ENCODE results near the gene OR51G1. TPM values are rescaled to one million over a fixed set of nuclear protein-coding genes. Genes with fewer than 3 reads are reported as not detected.

OR51G1 gene
- total RNA-seq, 2 donors from 2014 or later: not detected

- H3K9ac ChIP-seq (ENCODE audit: extremely low read depth, low read length, poor library complexity, severe bottlenecking): no peak overlapping the region
- Mint-ChIP-seq H3K36me3 (ENCODE audit: low read depth) (no peaks in the 10 kb centered on the region), H3K27ac (no peak overlapping the region), H3K4me1 (no peaks in the 10 kb centered on the region), H3K4me3 (no peak overlapping the region), H3K27me3 (ENCODE audit: insufficient read depth) (no peaks in the 10 kb centered on the region), H3K9me3 (no peaks in the 10 kb centered on the region)
- H3K4me3 ChIP-seq (ENCODE audit: low read length): no peak overlapping the region
- TF ChIP-seq CTCF (conservative IDR thresholded peaks at IDR 0.05): no peak
- no peak for DNase-seq
- no peak overlapping the region for H3K27ac ChIP-seq (ENCODE audit: low read depth, low read length)
- 94 to 95% methylated on average over 3 to 5 of the region's 5 CpGs for WGBS, 2 experiments (ENCODE audit: insufficient coverage in 1 of 2, insufficient read length in 1 of 2)
- H3K4me1 ChIP-seq (ENCODE audit: control insufficient read depth, insufficient read depth, low read length): no peaks in the 10 kb centered on the region
- no peaks in the 10 kb centered on the region for H3K27me3 ChIP-seq (ENCODE audit: control insufficient read depth, insufficient read depth, low read length, poor library complexity, severe bottlenecking)
- H3K9me3 ChIP-seq (ENCODE audit: control insufficient read depth, low read length): no peaks in the 10 kb centered on the region
- H3K36me3 ChIP-seq (ENCODE audit: control insufficient read depth, insufficient read depth, low read length): no peaks in the 10 kb centered on the region
Measured at GRCh38 chr11:4882543-4882942, 41.6 kb downstream of the OR51G1 start.

GRCh38 chr11:4881860-4882500 lies 42.2 kb downstream of the OR51G1 start, which contains the start of gene OR51T1:
Gene OR51T1 (plus strand): TSS chr11:4881900. CDS start chr11:4881900, 0 bp downstream.
- Mint-ChIP-seq H3K27ac (no peak within 1 kb of the TSS), H3K4me3 (no peak within 1 kb of the TSS), H3K4me1 (no peaks in the 10 kb centered on the region), H3K9me3 (no peaks in the 10 kb centered on the region), H3K27me3 (ENCODE audit: insufficient read depth) (no peaks in the 10 kb centered on the region), H3K36me3 (ENCODE audit: low read depth) (no peaks in the 10 kb centered on the region)
- DNase-seq: no peak
- H3K27me3 ChIP-seq (ENCODE audit: control insufficient read depth, insufficient read depth, low read length, poor library complexity, severe bottlenecking): no peaks in the 10 kb centered on the region
- no peak within 1 kb of the TSS for H3K4me3 ChIP-seq (ENCODE audit: low read length)
- WGBS, 2 experiments (ENCODE audit: insufficient coverage in 1 of 2, insufficient read length in 1 of 2): 87 to 91% methylated on average over 8 of the region's 8 CpGs
- no peaks in the 10 kb centered on the region for H3K4me1 ChIP-seq (ENCODE audit: control insufficient read depth, insufficient read depth, low read length)
- no peaks in the 10 kb centered on the region for H3K36me3 ChIP-seq (ENCODE audit: control insufficient read depth, insufficient read depth, low read length)
- TF ChIP-seq CTCF (conservative IDR thresholded peaks at IDR 0.05): no peak
- H3K9me3 ChIP-seq (ENCODE audit: control insufficient read depth, low read length): no peaks in the 10 kb centered on the region
- no peak within 1 kb of the TSS for H3K9ac ChIP-seq (ENCODE audit: extremely low read depth, low read length, poor library complexity, severe bottlenecking)
- H3K27ac ChIP-seq (ENCODE audit: low read depth, low read length): no peak within 1 kb of the TSS

GRCh38 chr11:4881188-4881587 lies 43.0 kb downstream of the OR51G1 start:
- WGBS, 2 experiments (ENCODE audit: insufficient coverage in 1 of 2, insufficient read length in 1 of 2): 92 to 95% methylated on average over 2 to 4 of the region's 4 CpGs
- Histone ChIP-seq H3K27me3 (ENCODE audit: control insufficient read depth, insufficient read depth, low read length, poor library complexity, severe bottlenecking) (no peaks in the 10 kb centered on the region), H3K27ac (ENCODE audit: low read depth, low read length) (no peak overlapping the region), H3K36me3 (ENCODE audit: control insufficient read depth, insufficient read depth, low read length) (no peaks in the 10 kb centered on the region), H3K9ac (ENCODE audit: extremely low read depth, low read length, poor library complexity, severe bottlenecking) (no peak overlapping the region), H3K4me3 (ENCODE audit: low read length) (no peak overlapping the region), H3K9me3 (ENCODE audit: control insufficient read depth, low read length) (no peaks in the 10 kb centered on the region), H3K4me1 (ENCODE audit: control insufficient read depth, insufficient read depth, low read length) (no peaks in the 10 kb centered on the region)
- DNase-seq: no peak
- Mint-ChIP-seq H3K4me1 (no peaks in the 10 kb centered on the region), H3K27ac (no peak overlapping the region), H3K36me3 (ENCODE audit: low read depth) (no peaks in the 10 kb centered on the region), H3K9me3 (no peaks in the 10 kb centered on the region), H3K27me3 (ENCODE audit: insufficient read depth) (no peaks in the 10 kb centered on the region), H3K4me3 (no peak overlapping the region)
- no peak for TF ChIP-seq CTCF (conservative IDR thresholded peaks at IDR 0.05)

Other genes starting within 250 kb of the OR51G1 start
- gene OR51E2, start 226.5 kb downstream of the OR51G1 start, total RNA-seq: not detected
- not detected for gene MMP26, start 219.6 kb downstream of the OR51G1 start, total RNA-seq
- gene OR51F1, start 154.4 kb downstream of the OR51G1 start, total RNA-seq: not detected
- not detected for gene OR52R1, start 120.0 kb downstream of the OR51G1 start, total RNA-seq
- not detected for gene OR51F2, start 103.0 kb downstream of the OR51G1 start, total RNA-seq
- gene OR51S1, start 75.1 kb downstream of the OR51G1 start, total RNA-seq: not detected
- gene OR51T1, start 42.4 kb downstream of the OR51G1 start, total RNA-seq: not detected
- gene OR51A7, start 20.6 kb downstream of the OR51G1 start, total RNA-seq: not detected
- gene OR51G2, start 5.0 kb downstream of the OR51G1 start, total RNA-seq: not detected
- not detected for gene OR51A4, start 23.3 kb upstream of the OR51G1 start, total RNA-seq
- not detected for gene OR51A2, start 31.4 kb upstream of the OR51G1 start, total RNA-seq
- not detected for gene OR51L1, start 70.5 kb upstream of the OR51G1 start, total RNA-seq
- not detected for gene OR52J3, start 122.2 kb upstream of the OR51G1 start, total RNA-seq
- not detected for gene OR52E2, start 135.3 kb upstream of the OR51G1 start, total RNA-seq
- not detected for gene OR52E1, start 145.2 kb upstream of the OR51G1 start, total RNA-seq
- gene OR52A5, start 214.0 kb upstream of the OR51G1 start, total RNA-seq: under 1 TPM; 0.13 to 0.15 TPM
- 10 to 100 TPM in 1 of 2 donors, 1 to 10 TPM in 1; 2.5 to 14.3 TPM for gene OR52A1, start 230.4 kb upstream of the OR51G1 start, total RNA-seq

Measured in endodermal cell (in vitro differentiated cells).